ENCODE measurements around the gene PFDN1.

Gene PFDN1

GRCh38 chr5:140240987-140241706 lies 61.8 kb downstream of the PFDN1 start:
- H3K4me3 ChIP-seq (ENCODE audit: control insufficient read depth, low read depth, low read length) = no peak overlapping the region
- DNase-seq (ENCODE audit: low read depth) = peak; percentile 89

GRCh38 chr5:140239939-140240700 lies 62.8 kb downstream of the PFDN1 start:
- no peak overlapping the region for H3K4me3 ChIP-seq (ENCODE audit: control insufficient read depth, low read depth, low read length)
- TF ChIP-seq, protein P1, sequence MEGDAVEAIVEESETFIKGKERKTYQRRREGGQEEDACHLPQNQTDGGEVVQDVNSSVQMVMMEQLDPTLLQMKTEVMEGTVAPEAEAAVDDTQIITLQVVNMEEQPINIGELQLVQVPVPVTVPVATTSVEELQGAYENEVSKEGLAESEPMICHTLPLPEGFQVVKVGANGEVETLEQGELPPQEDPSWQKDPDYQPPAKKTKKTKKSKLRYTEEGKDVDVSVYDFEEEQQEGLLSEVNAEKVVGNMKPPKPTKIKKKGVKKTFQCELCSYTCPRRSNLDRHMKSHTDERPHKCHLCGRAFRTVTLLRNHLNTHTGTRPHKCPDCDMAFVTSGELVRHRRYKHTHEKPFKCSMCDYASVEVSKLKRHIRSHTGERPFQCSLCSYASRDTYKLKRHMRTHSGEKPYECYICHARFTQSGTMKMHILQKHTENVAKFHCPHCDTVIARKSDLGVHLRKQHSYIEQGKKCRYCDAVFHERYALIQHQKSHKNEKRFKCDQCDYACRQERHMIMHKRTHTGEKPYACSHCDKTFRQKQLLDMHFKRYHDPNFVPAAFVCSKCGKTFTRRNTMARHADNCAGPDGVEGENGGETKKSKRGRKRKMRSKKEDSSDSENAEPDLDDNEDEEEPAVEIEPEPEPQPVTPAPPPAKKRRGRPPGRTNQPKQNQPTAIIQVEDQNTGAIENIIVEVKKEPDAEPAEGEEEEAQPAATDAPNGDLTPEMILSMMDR (conservative IDR thresholded peaks at IDR 0.05; ENCODE audit: control insufficient read depth, insufficient read depth, low read depth, low read length) = peak; percentile 68
- peak; percentile 65 for DNase-seq (ENCODE audit: low read depth)

More at GRCh38 chr5:140240987-140241706, 61.8 kb downstream of the PFDN1 start:
- TF ChIP-seq, protein P1 (conservative IDR thresholded peaks at IDR 0.05; ENCODE audit: control insufficient read depth, insufficient read depth, low read depth, low read length) = no peak

DNA sequence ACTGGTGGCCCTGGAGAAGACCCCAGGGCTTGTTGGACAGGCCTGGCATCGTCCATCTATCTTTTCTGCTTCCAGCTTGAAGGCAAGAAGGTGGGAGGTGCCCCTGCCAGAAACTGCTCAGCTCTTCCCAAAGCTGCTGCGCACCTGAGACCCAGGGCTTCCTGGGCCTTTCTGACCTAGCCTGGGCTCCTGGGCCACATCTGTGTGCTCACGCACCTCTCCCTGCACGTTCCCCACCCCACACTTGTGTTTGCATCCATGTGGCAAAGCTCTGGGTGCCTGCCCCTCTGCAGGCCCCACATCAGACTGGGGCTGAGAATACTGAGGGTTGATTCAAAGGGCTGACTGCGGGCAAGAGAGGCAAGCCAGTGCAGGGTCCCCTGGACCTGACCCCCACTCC lies 63.4 kb downstream of the PFDN1 start:
- no peak overlapping the region for H3K4me3 ChIP-seq (ENCODE audit: control insufficient read depth, low read depth, low read length)
- TF ChIP-seq, protein P1 (conservative IDR thresholded peaks at IDR 0.05; ENCODE audit: control insufficient read depth, insufficient read depth, low read depth, low read length) = no peak
- DNase-seq (ENCODE audit: low read depth) = no peak

- H3K4me3 ChIP-seq (ENCODE audit: control insufficient read depth, low read depth, low read length) = no peak overlapping the region
- DNase-seq (ENCODE audit: low read depth) = no peak
- TF ChIP-seq, protein P1 (conservative IDR thresholded peaks at IDR 0.05; ENCODE audit: control insufficient read depth, insufficient read depth, low read depth, low read length) = no peak
Measured at GRCh38 chr5:140238756-140239155, 64.1 kb downstream of the PFDN1 start.

- no peak overlapping the region for H3K4me3 ChIP-seq (ENCODE audit: control insufficient read depth, low read depth, low read length)
- TF ChIP-seq, protein P1 (conservative IDR thresholded peaks at IDR 0.05; ENCODE audit: control insufficient read depth, insufficient read depth, low read depth, low read length) = no peak
- DNase-seq (ENCODE audit: low read depth) = no peak
Measured at GRCh38 chr5:140236891-140237598, 65.9 kb downstream of the PFDN1 start.

DNA sequence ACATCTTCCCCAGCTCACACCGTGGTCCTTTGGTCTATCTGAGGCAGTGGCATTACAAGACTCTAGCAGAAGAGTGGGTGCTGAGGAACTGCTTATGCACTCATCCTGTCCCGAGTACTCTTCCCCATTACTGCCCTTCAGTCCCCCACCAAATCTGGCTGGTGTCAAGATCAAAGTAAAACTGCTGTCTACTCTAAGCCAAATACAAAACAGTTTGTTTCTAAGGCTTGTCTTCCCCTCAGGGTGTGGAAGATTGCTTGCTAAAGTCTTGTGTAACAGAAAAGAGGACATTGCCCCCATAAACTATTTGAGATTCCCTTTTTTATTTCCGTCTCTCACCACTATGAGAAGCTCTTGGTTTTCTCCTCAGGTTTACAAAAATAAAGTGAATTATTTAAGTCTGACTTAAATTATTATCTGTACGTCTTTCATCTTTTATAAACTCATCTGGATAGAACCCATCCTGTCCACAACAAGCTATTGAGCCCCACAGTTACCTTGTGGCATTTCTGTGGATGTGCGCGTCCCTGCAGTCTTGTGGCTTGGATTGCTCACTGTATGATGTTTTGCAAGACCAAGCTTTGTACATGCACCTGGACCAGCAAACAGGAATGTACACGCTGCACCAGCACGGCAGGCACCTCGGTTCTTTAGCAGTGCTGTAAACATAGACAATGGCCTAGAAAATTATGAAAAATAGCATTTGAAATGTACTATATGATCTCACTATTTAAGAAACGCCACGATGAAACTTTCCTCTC lies 66.9 kb downstream of the PFDN1 start:
- no peak for DNase-seq (ENCODE audit: low read depth)
- TF ChIP-seq, protein P1 (conservative IDR thresholded peaks at IDR 0.05; ENCODE audit: control insufficient read depth, insufficient read depth, low read depth, low read length) = no peak
- no peak overlapping the region for H3K4me3 ChIP-seq (ENCODE audit: control insufficient read depth, low read depth, low read length)

Measured in fibroblast of mammary gland (primary cell).